Measurements from ENCODE around the gene DPYSL4. TPM values are rescaled to one million over a fixed set of nuclear protein-coding genes. Genes with fewer than 3 reads are reported as not detected.

DPYSL4 gene
- total RNA-seq, 4 donors from 2014 or later = 0.22 to 0.94 (median 0.34) TPM; not detected in 1

- TF ChIP-seq, protein P1, sequence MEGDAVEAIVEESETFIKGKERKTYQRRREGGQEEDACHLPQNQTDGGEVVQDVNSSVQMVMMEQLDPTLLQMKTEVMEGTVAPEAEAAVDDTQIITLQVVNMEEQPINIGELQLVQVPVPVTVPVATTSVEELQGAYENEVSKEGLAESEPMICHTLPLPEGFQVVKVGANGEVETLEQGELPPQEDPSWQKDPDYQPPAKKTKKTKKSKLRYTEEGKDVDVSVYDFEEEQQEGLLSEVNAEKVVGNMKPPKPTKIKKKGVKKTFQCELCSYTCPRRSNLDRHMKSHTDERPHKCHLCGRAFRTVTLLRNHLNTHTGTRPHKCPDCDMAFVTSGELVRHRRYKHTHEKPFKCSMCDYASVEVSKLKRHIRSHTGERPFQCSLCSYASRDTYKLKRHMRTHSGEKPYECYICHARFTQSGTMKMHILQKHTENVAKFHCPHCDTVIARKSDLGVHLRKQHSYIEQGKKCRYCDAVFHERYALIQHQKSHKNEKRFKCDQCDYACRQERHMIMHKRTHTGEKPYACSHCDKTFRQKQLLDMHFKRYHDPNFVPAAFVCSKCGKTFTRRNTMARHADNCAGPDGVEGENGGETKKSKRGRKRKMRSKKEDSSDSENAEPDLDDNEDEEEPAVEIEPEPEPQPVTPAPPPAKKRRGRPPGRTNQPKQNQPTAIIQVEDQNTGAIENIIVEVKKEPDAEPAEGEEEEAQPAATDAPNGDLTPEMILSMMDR (IDR thresholded peaks at IDR 0.05; ENCODE audit: low read depth) = no peak
Observed at GRCh38 chr10:132156382-132156781, 30.4 kb upstream of the DPYSL4 start.

GRCh38 chr10:132157101-132157500 lies 29.6 kb upstream of the DPYSL4 start:
- TF ChIP-seq, protein P1 (IDR thresholded peaks at IDR 0.05; ENCODE audit: low read depth) = no peak

GRCh38 chr10:132158122-132158741 lies 28.5 kb upstream of the DPYSL4 start:
- TF ChIP-seq, protein P1 (IDR thresholded peaks at IDR 0.05; ENCODE audit: low read depth) = no peak

- TF ChIP-seq, protein P1 (IDR thresholded peaks at IDR 0.05; ENCODE audit: low read depth) = no peak
Observed at GRCh38 chr10:132158823-132159222, 27.9 kb upstream of the DPYSL4 start.

DNA sequence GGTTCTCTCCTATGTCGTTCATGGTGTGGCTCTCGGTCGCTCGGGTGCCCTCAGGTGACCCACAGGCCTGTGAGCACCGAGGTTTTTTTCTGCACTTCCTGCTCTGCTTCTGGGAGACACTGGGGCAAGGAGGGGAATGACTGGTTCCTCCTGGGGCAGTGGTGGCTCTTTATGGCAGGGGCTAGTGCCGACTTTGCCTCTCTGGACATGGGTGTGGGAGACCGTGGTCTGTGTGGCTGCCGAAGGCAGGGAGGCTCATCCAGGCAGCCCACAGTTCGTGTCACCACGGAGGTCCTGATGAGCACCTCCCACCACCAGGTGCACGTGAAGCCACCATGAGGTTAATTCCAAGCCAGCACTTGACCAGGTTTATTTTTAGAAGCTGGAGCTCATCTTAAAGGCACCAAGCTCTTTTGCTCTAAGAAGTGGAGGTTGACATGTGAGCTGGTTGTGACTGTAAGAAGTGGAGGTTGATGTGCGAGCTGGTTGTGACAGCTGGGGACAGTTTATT lies 24.7 kb upstream of the DPYSL4 start:
- TF ChIP-seq, protein P1 (IDR thresholded peaks at IDR 0.05; ENCODE audit: low read depth) = no peak

- TF ChIP-seq, protein P1 (IDR thresholded peaks at IDR 0.05; ENCODE audit: low read depth) = no peak
Observed at GRCh38 chr10:132162590-132163277, 24.0 kb upstream of the DPYSL4 start.

DNA sequence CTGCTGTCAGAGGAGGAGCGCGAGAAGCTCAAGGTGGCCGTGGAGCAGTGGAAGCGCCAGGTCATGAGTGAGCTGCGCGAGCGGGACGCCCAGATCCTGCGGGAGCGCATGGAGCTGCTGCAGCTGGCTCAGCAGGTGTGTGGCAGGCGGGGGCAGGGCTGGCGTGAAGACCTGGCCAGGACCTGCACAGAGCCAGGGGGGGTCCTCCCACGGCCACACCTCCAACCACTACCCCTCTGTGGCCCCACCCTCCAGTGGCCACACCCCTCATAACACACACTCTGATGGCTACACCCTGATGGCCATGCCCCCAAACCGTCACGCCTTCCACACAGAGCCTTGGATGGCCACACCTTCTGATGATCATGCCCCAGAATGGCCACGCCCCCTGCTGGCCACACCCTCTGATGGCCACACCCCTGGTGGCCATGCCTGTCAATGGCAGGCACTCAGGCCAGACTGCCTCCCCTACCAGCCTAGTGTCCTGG lies 23.4 kb upstream of the DPYSL4 start:
- TF ChIP-seq, protein P1 (IDR thresholded peaks at IDR 0.05; ENCODE audit: low read depth) = no peak
